ENCODE measurements around the gene ZMYM5. TPM values are rescaled to one million over a fixed set of nuclear protein-coding genes. Genes with fewer than 3 reads are reported as not detected.

Gene ZMYM5
- total and polyA plus RNA-seq, 2 of the 4 experiments (the other 2 are of a cell fraction), result 7.0 to 10.2 TPM

- no CpG with 5 or more reads among the region's 4 CpGs for WGBS, 2 experiments (ENCODE audit: extremely low coverage in 2 of 2, insufficient read length in 1 of 2)
- BruUV-seq (replicated peaks), result no TSS peak
Observed at GRCh38 chr13:19838865-19839275, 24.6 kb downstream of the ZMYM5 start.

More at GRCh38 chr13:19838865-19839275, 24.6 kb downstream of the ZMYM5 start:
- no peaks in the 10 kb centered on the region for H3K27me3 ChIP-seq (ENCODE audit: control insufficient read depth, insufficient read depth, low read length)
- peaks cover 3% of the 10 kb centered on the region; the same call in 1 of the 2 replicates for H3K9me1 ChIP-seq (ENCODE audit: insufficient read depth, low read length)
- no peak overlapping the region for H4K8ac ChIP-seq (ENCODE audit: low read depth in 2 of 2, low read length in 2 of 2)
- no peak overlapping the region for H3K23ac ChIP-seq (ENCODE audit: low read depth, low read length)
- in situ Hi-C loops (cut with MboI; ENCODE audit: low sequenced_read_pairs) (no loop called here), intact Hi-C loops (cut with micrococcal nuclease) (no loop called here), dilution Hi-C loops (cut with HindIII; ENCODE audit: low sequenced_read_pairs, unreplicated experiment) (no loop called here)
- no peak overlapping the region for H3K56ac ChIP-seq (ENCODE audit: extremely low read depth, insufficient read depth, low read length)
- ATAC-seq (ENCODE audit: low read depth) (peak; percentile 75), DNase-seq (peak; percentile 82)
- TF ChIP-seq RFX5 (IDR thresholded peaks at IDR 0.05; ENCODE audit: low read depth, low read length) (no peak), CEBPB (IDR thresholded peaks at IDR 0.05; ENCODE audit: low read depth, low read length) (peak; percentile 67; the same call in 1 of the 2 replicates)
- ChIA-PET CTCF (no interaction called here), POLR2A (ENCODE audit: unreplicated experiment) (no interaction called here)
- H4K20me1 ChIP-seq (ENCODE audit: insufficient read depth, low read length), result peaks cover 23% of the 10 kb centered on the region
- H2AK9ac ChIP-seq (replicated peaks; ENCODE audit: low read depth, low read length, poor library complexity), result no peak overlapping the region
- H4K91ac ChIP-seq (ENCODE audit: insufficient read depth, low read depth, low read length), result no peak overlapping the region
- H4K5ac ChIP-seq (ENCODE audit: low read depth, low read length), result no peak overlapping the region
- peaks cover 8% of the 10 kb centered on the region for H3K4me1 ChIP-seq (ENCODE audit: control insufficient read depth, insufficient read depth, low read length)
- H2BK15ac ChIP-seq (ENCODE audit: low read depth, low read length), result no peak overlapping the region
- H2BK20ac ChIP-seq (ENCODE audit: low read depth, low read length), result no peak overlapping the region
- H3K79me1 ChIP-seq (ENCODE audit: low read depth in 1 of 2, low read length in 2 of 2), result peaks cover 6 to 46% of the 10 kb centered on the region in 2 experiments; a peak in 3 of 4 replicates
- no peak overlapping the region for H3K14ac ChIP-seq (replicated peaks; ENCODE audit: low read depth, low read length)
- H3K27ac ChIP-seq (ENCODE audit: insufficient read depth, low read length), result no peak overlapping the region
- no peak overlapping the region for H2AK5ac ChIP-seq (ENCODE audit: low read depth, low read length)
- H3K9ac ChIP-seq (ENCODE audit: low read depth, low read length), result no peak overlapping the region
- H3K4ac ChIP-seq (ENCODE audit: low read depth, low read length), result no peak overlapping the region
- H3K4me3 ChIP-seq (ENCODE audit: insufficient read depth, low read depth, low read length), result no peak overlapping the region
- peaks cover 21% of the 10 kb centered on the region for H3K36me3 ChIP-seq (ENCODE audit: control insufficient read depth, insufficient read depth, low read length)
- H2AFZ ChIP-seq (replicated peaks; ENCODE audit: low read length, poor library complexity), result no peak overlapping the region
- H3K9me3 ChIP-seq (ENCODE audit: control insufficient read depth, insufficient read depth, low read length), result no peaks in the 10 kb centered on the region
- H2BK5ac ChIP-seq (ENCODE audit: low read depth, low read length, poor library complexity, severe bottlenecking), result no peak overlapping the region
- H2BK120ac ChIP-seq (ENCODE audit: low read depth, low read length), result no peak overlapping the region
- H3K4me2 ChIP-seq (ENCODE audit: low read depth, low read length), result peak overlapping the region; percentile 62; the same call in 1 of the 2 replicates
- no peak overlapping the region for H3K18ac ChIP-seq (ENCODE audit: low read depth, low read length)

Data from IMR-90 (cell line).